HG02885 (cell line): ENCODE data around the gene CCDC174.
"Not testable (repeated sequence)": the region's sequence is repeated elsewhere in the genome, so short reads cannot be mapped to it uniquely, and the experiment has no call there.

ENCODE experiments used
- ATAC-seq: cut with Tn5 transposase; IDR thresholded peaks from one replicate; pipeline ENCODE4 v1.9.1; 2021; ENCODE audit warnings: mild to moderate bottlenecking; ENCODE audit not compliant: unreplicated experiment, poor library complexity

Gene CCDC174

GRCh38 chr3:14651440-14652251 is at the start of gene CCDC174:
TSS of gene CCDC174 (plus strand) at chr3:14651762. CDS start at chr3:14651837, 75 bp downstream.
- peak; percentile 99 for ATAC-seq

- ATAC-seq, result no peak
Measured at GRCh38 chr3:14602006-14602803, 49.4 kb upstream of the CCDC174 start.

- no peak for ATAC-seq
Measured at GRCh38 chr3:14602804-14603644, 48.5 kb upstream of the CCDC174 start.

- no peak for ATAC-seq
Measured at GRCh38 chr3:14605067-14605466, 46.5 kb upstream of the CCDC174 start.

GRCh38 chr3:14605744-14606143 is 45.8 kb upstream of the CCDC174 start:
- no peak for ATAC-seq

DNA sequence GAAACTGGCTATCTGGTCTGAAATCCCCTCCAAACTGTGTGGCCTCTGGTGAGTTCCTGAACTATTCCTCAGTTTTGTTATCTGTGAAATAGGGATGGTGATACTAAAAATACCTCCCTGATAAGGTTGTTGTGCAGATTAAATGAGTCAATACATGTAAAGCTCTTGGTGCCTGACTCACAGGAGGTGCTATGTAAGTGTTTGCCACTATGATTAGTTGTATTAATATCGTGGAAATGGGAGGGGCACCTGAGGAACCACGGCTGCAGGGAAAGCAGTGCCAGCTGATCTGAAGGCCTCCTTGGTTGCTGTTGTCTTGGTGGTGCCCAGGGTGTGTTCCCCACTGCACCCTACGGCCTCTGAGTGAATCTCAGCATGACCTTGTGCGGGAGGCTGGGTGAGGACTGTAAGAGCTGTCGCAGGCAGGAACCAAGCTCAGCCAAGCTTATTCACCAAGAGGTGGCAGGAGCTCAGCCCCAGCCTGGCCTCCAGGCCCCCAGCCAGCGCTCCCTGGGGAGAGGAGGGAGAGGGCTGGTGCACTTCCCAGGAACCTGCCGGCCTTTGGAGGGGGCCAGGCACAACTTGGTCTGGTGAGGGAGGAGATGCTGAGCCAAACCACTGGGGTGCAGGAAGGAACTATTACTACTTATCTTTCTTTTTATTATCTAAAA is 44.8 kb upstream of the CCDC174 start:
- no peak for ATAC-seq

DNA sequence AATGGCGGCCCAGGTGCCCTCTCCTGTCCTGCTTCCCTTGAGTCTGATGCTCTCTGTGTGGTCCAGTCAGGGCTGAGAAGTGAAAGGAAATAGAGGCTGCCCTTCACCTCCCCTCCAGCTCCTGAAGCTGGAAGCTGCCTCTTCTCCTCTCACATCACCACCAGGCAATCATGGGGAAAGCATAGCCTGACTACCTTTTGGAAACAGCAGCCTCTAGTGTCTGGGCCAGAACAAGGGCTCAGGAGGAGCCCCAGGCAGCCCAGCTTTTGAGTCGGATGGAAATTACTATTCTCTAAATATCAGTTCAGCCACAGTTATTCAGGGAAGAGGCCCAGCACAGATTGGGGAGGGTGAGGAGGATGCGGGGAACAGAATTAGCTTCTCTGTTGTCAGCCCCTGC is 43.3 kb upstream of the CCDC174 start:
- ATAC-seq, result no peak

DNA sequence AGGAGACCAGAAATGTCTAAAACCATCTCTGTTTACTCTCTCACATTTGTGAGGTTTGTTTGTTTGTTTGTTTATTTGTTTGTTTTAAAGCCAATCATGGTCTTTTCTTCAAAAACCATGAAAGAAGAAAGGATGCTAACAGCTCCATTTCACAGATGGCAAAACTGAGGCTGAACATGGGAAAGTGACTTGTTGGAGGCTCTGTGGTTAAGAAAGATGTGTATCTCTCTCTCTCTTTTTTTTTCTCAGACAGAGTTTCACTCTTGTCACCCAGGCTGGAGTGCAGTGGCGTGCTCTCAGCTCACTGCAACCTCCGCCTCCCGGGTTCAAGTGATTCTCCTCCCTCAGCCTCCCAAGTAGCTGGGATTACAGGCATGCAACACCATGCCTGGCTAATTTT is 42.5 kb upstream of the CCDC174 start:
- ATAC-seq, result not testable (repeated sequence)

DNA sequence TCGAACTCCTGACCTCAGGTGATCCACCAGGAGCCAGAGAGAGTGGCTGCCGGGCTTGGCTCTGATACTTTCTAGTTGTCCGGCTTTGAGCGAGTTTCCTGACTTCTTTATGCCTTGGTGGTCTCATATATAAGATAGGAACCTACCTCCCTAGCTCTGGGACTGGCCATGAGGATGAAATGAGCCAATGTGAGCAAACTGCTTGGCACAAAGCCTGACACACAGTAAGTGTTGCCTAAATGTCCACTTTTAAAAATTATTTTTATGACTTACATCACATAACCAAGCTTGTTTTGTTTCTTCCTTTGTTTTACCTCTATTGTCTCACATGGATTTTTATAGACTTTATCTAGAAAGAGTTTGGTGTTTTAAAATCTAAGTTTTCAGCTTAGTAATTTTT is 42.1 kb upstream of the CCDC174 start:
- no peak for ATAC-seq

- ATAC-seq, result no peak
Measured at GRCh38 chr3:14609941-14610340, 41.6 kb upstream of the CCDC174 start.

DNA sequence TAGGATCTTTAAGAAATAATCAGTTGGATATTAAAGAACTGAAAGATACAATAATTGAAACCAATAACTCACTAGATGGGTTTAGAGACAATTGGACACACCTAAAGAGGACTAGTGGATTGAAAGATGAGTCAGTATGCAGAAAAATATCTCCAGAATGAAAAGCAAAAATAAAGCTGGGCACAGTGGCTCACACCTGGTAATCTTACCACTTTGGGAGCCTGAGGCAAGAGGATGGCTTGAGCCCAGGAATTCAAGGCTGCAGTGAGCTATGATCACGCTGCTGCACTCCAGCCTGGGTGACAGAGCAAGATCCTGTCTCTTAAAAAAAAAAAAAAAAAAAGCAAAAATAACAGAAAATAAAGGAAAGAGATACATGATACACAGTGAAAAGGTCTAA is 37.4 kb upstream of the CCDC174 start:
- no peak for ATAC-seq

- ATAC-seq, result no peak
Measured at GRCh38 chr3:14614862-14615261, 36.7 kb upstream of the CCDC174 start.

- ATAC-seq, result no peak
Measured at GRCh38 chr3:14616606-14617507, 34.7 kb upstream of the CCDC174 start.

DNA sequence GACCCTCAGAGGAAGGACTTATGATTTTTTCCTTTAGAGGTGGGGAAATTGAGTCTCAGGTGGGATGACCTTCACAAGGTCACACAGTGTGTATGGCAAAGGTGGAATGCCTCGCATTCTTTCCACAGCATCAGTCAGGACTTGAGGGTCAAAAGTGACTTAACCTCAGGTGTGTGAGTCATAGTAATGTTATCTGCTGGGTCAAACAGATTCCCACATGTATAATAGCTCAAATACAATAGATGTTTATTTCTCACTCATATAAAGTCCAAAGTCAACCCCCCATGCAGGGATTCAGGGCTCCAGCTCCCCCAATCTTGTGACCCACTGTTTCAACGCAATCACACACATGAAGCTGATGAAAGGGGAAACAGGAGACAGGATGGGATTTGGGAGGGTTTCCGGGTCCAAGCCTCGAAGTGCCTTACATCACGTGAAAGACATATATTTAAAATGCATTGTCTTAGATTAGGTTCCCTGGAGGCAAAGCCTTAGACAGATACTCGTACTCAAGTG is 34.0 kb upstream of the CCDC174 start:
- no peak for ATAC-seq

DNA sequence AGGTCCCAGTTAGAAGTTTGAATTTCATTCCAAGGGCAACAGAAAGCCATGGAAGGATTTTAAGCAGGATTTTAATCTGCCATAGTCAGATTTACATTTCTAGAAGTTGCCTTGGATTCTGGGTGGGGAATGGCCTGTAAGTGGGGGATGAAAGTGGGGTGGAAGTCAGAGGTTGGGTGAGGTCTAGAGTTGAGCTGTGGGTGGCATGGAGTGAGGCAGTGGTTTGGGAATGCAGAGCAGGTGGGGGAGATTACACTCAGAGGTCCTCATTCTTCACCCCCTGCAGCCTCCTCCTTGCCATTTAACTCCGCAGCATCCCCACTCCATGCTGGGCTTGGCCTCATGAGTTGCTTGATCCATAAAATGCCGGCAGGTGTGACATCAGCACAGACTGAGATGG is 32.0 kb upstream of the CCDC174 start:
- ATAC-seq, result no peak

DNA sequence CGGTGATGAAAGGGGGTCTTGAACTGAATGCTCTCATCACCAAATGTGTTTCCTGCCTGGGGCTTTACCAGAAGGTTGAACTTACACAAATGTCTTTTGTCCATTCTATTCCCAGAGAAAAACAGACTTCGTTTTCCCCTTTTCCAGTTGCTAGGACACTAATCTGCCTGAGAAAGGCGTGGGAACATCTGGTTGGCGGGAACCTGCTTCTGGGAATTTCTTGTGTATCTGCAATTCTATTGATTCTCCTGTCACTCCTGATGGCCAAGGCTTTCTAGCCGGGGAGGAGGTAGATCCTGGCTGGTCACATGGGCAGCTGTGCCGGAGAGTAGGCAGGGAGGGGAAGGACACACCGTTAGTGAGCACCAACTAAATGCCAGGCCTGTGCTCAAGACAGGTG is 31.1 kb upstream of the CCDC174 start:
- no peak for ATAC-seq

- ATAC-seq, result no peak
Measured at GRCh38 chr3:14621093-14621492, 30.5 kb upstream of the CCDC174 start.

DNA sequence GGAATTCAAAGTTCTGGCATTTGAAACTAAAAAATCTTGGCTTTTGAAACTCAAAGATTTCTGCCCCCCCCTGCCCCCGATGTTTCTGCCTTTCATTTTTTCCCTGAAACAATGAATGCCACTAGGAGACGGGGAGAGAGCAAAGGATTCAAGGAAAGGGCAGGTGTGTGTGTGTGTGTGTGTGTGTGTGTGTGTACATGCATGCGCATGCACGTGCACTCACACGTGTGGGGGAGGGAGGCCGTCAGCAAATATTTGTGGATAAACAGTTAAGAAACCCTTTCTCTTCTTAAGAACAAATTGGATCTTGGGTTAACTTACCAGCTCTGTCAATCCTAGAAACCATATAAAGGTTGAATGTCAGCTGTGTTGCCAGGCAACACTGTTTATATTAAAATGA is 29.2 kb upstream of the CCDC174 start:
- ATAC-seq, result no peak

GRCh38 chr3:14623569-14624051 is 28.0 kb upstream of the CCDC174 start:
- ATAC-seq, result no peak
